ENCODE results near the gene DDC. TPM values are rescaled to one million over a fixed set of nuclear protein-coding genes. Genes with fewer than 3 reads are reported as not detected.

The DDC gene
- total RNA-seq, 2 experiments from 2014 or later = not detected

DNA sequence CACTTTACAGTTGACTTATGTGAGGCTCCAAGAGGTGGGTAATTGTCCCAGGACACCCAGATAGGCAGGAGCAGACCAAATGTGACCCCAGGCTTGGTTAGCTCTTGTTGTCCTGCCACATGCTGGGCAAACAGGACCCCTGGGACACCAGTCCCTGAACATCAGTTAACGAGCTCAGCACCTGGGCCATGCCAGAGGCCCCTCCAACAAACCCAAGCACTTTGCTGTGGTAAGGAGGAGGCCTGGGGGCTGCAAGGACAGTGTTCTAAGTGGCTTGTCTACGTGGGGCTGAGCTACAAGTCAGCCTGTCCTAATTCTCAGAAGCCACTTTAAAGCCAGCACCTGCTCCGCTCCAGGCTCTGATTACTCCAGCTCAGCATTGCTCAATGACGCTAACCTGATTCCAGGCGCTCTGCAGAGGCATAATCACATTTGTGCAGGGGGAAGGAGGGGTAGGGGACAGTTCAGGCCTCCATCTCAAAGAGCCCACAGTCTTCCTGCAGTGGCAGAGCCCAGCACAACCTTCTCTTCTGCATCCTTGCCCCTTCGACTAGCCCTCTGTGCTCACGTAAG lies 57.2 kb downstream of the DDC start:
- POLR2A ChIA-PET = no interaction called here
- Mint-ChIP-seq H3K27ac (no peak overlapping the region), H3K27me3 (peaks cover 9% of the 10 kb centered on the region), H3K4me1 (peaks cover 1% of the 10 kb centered on the region), H3K4me3 (no peak overlapping the region), H3K9me3 (no peaks in the 10 kb centered on the region), H3K36me3 (no peaks in the 10 kb centered on the region)
- ATAC-seq (ENCODE audit: low read depth) (no peak), DNase-seq (no peak)

DNA sequence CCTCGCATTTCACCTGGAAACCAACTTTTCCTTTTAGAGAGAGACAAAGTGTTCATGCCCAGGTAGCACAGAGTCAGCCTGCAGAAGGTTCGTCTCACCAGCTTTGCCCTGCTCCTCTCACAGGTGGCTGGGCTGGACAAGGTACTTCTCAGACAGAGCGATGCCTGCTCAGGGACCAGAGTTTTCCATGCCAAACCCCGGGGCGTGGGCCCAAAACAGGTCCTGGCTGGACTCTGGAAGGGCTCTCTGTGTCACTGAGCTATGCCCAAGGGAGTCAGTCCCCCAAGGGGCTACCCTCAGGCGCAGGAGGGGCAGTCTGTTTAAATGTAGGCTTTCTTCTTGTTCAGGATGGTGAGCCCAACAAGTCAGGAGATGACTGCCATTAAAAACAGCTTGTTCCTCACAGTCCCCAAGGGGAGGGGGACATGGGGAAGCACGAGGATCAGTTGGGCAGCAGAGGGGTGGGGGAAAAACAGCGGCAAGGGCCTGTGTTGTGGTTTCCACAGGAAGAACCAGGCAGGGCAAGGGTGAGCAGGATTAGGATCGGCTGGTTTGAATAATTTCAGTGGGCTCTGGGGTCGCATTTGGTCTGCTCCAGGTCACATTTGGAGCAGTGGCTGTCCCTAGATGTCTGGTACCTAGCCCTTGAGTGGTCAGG lies 59.5 kb downstream of the DDC start:
- H3K27ac Mint-ChIP-seq = no peak overlapping the region
- POLR2A ChIA-PET = no interaction called here
- no peak overlapping the region for H3K4me3 Mint-ChIP-seq
- peaks cover 9% of the 10 kb centered on the region for H3K27me3 Mint-ChIP-seq
- no peaks in the 10 kb centered on the region for H3K9me3 Mint-ChIP-seq
- DNase-seq (no peak), ATAC-seq (ENCODE audit: low read depth) (no peak)
- peaks cover 1% of the 10 kb centered on the region for H3K4me1 Mint-ChIP-seq
- H3K36me3 Mint-ChIP-seq = no peaks in the 10 kb centered on the region

DNA sequence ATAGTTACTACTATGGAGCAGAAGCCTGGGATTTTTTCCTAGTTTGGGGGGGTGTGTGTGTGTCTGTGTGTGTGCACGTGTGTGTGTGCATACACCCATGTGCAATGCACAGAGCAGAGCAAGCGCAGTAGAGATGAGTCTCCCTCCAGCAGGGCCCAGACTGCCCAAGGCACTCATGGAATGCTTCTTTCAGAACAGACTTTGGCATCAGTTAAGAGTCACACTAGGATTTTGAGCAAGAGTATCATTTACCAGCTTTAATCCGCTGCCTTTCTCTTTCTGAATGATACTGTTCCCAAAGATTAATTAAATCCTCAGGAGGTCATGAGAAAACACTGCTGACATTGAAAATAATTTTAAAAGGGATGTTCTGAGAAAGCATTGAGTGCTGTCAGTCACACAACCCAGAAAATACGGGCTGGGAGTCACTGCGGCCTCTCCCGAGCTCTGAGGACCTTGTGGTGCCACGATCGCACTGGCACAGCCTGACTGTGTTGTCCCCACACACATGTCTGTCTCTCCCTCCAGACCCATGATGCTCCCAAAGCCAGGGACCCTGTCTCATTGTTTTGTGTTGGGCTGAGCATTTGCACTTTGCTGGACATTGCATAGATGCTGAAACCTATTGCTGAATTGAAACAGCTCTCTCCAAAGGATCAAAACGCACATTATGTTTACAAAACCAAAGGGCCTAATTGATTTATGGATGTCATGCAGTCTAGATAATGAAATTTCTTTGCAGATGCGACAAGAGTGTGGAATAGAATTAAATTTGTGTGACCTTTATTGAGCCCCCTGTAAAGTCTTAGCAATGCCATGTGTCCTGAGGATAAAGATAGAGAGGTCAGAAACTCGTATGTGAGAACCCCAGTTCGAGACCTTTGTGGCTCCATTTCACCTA lies 60.3 kb downstream of the DDC start:
- Mint-ChIP-seq H3K4me3 (no peak overlapping the region), H3K4me1 (peaks cover 1% of the 10 kb centered on the region)

DNA sequence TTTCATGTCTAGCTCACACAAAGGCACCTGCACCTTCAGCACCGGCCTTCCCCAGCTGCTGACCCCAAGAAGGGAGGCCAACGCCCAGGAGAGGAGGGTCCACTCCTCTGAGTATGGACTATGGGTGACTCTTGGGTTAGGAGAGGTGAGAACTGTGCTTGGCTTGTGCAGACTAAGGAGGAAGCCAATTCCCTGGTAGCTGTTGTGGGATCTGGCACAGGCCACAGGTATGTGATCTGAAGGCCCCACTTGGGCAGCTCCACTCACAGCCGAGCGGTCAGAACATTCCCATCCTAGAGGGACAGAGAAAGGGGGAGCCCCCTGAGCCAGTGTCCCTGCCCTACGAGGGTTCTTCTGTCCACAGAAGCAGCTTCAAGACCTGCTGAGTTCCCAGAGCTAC lies 62.3 kb downstream of the DDC start:
- H3K9me3 Mint-ChIP-seq = no peaks in the 10 kb centered on the region
- no peaks in the 10 kb centered on the region for H3K36me3 Mint-ChIP-seq
- H3K4me1 Mint-ChIP-seq = peaks cover 1% of the 10 kb centered on the region
- H3K4me3 Mint-ChIP-seq = no peak overlapping the region
- DNase-seq (no peak), ATAC-seq (ENCODE audit: low read depth) (no peak)
- peaks cover 17% of the 10 kb centered on the region for H3K27me3 Mint-ChIP-seq
- no peak overlapping the region for H3K27ac Mint-ChIP-seq
- POLR2A ChIA-PET = no interaction called here

More for the DNA sequence above, 60.3 kb downstream of the DDC start:
- Mint-ChIP-seq H3K27ac (no peak overlapping the region), H3K27me3 (peaks cover 9% of the 10 kb centered on the region), H3K9me3 (no peaks in the 10 kb centered on the region), H3K36me3 (no peaks in the 10 kb centered on the region)
- no peak for ATAC-seq (ENCODE audit: low read depth)
- POLR2A ChIA-PET = no interaction called here
- DNase-seq = no peak

DNA sequence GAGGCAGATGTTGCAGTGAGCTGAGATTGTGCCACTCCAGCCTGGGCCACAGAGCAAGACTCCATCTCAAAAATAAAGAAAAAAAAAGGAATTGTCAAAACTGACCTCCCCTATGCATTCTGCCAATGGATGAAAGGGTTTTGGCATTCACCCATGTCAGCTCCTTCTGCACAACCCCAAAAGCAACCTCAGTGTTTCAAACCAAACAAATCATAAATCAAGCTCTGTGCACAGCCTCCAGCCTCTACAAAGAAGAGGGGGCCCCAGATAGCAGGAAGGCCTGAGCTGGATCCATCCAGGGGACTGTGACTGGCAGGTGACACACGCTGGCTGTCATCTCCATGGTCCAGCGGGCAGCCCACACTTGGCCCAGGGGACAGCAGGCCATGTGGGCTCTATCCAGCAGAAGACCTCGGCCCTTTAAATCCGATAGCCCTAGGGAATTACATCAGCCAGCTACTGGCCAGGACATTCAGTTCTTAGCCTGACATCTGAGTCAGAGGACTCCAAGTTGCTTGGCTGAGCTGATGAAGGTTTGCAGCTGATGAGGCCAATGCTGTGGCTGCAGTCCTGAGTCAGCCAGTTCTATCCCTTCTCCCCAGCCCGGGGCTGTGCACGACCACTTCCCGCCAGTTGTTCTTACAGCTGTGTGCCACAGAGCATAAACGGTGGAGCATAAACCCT lies 63.1 kb downstream of the DDC start:
- H3K4me3 Mint-ChIP-seq = no peak overlapping the region

DNA sequence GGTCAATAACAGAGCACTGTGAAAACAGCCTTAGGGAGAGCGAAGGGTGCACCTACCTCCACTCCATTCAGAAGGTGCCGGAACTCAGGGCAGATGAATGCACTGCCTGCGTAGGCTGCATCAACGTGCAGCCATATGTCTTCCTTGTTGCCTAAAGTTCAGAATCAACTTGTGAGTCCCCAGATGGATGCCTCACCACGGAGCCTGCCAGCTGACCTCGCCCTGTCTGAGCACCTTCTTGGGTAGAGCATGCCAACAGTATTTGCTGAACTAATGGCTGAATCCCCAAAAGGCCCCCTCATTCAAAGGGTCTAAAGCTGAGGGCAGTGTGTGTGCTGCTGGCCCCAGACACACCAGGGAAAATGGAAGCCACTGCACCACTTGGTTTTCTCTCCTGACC lies 66.1 kb downstream of the DDC start:
- Mint-ChIP-seq H3K27ac (no peak overlapping the region), H3K4me1 (no peaks in the 10 kb centered on the region), H3K9me3 (no peaks in the 10 kb centered on the region), H3K27me3 (peaks cover 29% of the 10 kb centered on the region), H3K4me3 (no peak overlapping the region), H3K36me3 (no peaks in the 10 kb centered on the region)
- DNase-seq (no peak), ATAC-seq (ENCODE audit: low read depth) (no peak)
- POLR2A ChIA-PET = no interaction called here

More for the DNA sequence above, 63.1 kb downstream of the DDC start:
- ATAC-seq (ENCODE audit: low read depth) (no peak), DNase-seq (no peak)
- Mint-ChIP-seq H3K9me3 (no peaks in the 10 kb centered on the region), H3K4me1 (peaks cover 1% of the 10 kb centered on the region), H3K27me3 (peaks cover 21% of the 10 kb centered on the region), H3K36me3 (no peaks in the 10 kb centered on the region), H3K27ac (no peak overlapping the region)
- POLR2A ChIA-PET = no interaction called here

DNA sequence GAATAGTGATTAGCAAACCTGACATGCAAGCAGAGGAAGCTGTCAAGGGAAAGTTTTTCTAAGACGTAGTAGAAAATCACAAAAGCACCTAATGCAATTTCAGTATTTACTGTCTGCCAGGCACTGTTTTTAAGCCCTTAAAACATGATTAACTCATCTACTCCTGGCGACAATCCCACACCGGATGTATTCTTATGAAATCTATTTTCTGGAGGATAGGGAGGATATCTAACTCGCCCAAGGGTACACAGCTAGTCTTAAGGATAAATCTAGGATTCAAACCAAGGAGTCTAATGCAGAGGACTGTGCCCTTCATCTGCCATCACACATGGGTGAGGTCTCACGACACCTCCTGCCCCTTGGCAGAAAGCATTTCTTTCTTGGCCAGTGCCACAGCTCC lies 67.2 kb downstream of the DDC start:
- H3K9me3 Mint-ChIP-seq = no peaks in the 10 kb centered on the region

DNA sequence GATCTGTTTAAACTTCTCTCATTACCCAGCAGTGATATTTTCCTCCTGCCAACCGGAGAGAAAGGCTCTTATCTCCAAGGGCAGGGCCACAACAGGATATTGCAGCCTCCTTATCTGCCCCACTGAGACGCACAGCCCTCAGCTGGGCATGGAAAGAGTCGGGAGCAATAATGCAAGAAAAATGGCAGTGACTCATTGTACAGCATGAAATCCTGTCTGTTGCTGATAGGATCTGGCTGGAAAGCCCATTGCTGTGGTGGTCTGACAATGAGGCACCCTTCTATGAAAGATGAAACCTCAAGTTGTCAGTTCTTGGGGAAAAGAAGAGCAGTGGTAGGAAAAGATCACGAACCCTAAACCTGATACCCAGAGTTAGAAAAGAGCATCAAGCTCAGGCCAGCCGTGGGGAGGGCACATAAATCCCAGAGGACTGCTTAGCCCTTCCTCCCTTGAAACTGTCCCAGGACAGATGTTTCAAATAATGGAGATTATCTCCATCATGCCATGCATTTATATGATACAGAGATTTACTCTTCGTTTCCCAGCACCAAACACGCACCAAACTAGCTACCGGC lies 68.0 kb downstream of the DDC start:
- no peaks in the 10 kb centered on the region for H3K9me3 Mint-ChIP-seq
- no peak for DNase-seq
- POLR2A ChIA-PET = no interaction called here
- H3K27me3 Mint-ChIP-seq = peaks cover 29% of the 10 kb centered on the region
- no peaks in the 10 kb centered on the region for H3K36me3 Mint-ChIP-seq
- no peaks in the 10 kb centered on the region for H3K4me1 Mint-ChIP-seq
- no peak overlapping the region for H3K4me3 Mint-ChIP-seq
- no peak for ATAC-seq (ENCODE audit: low read depth)
- no peak overlapping the region for H3K27ac Mint-ChIP-seq

More for the DNA sequence above, 67.2 kb downstream of the DDC start:
- Mint-ChIP-seq H3K36me3 (no peaks in the 10 kb centered on the region), H3K4me3 (no peak overlapping the region), H3K27ac (no peak overlapping the region), H3K4me1 (no peaks in the 10 kb centered on the region), H3K27me3 (peaks cover 29% of the 10 kb centered on the region)
- ATAC-seq (ENCODE audit: low read depth) (no peak), DNase-seq (no peak)
- POLR2A ChIA-PET = no interaction called here

DNA sequence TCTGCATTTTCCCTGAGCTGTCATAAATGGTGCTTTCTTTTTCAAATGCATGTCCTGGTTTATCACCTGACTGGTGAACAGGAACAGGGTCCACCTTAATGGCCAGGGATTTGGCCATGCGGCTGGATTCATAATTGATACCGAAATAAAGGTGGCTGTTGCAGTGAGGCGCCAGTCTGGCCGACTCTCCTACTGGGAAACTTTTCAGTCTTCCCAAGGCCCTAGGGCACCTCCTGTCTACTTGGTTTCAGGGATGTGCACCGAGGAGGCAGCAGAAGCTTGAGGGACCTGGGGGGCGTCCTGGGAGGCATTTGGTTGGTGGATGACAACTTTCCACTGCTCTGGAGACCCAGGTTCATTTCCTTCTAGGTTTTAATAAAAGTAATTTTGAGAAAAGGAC lies 68.6 kb downstream of the DDC start:
- Mint-ChIP-seq H3K27ac (no peak overlapping the region), H3K4me3 (no peak overlapping the region), H3K27me3 (peaks cover 29% of the 10 kb centered on the region), H3K4me1 (no peaks in the 10 kb centered on the region), H3K9me3 (no peaks in the 10 kb centered on the region), H3K36me3 (no peaks in the 10 kb centered on the region)
- DNase-seq (no peak), ATAC-seq (ENCODE audit: low read depth) (no peak)
- POLR2A ChIA-PET = no interaction called here

DNA sequence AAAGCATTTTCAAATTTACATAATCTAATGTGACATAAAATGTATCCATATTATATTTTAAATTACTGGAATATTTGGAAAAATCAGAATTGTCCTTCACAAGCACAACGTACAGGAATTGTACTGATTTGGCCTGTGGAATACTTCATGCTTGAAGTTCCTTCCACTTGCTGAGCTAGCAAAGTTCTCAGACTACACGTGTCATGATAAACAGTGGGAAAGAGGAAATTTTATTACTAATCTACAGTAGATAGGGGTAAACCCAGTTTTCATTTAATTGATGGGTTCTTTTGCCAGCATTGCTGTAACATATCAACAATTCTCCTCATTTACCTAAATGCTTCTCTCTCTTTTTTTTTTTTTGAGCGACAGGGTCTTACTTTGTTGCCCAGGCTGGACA lies 69.5 kb downstream of the DDC start:
- POLR2A ChIA-PET = no interaction called here
- DNase-seq = no peak
- H3K36me3 Mint-ChIP-seq = no peaks in the 10 kb centered on the region
- ATAC-seq (ENCODE audit: low read depth) = no peak
- H3K27me3 Mint-ChIP-seq = peaks cover 27% of the 10 kb centered on the region
- no peaks in the 10 kb centered on the region for H3K4me1 Mint-ChIP-seq
- no peaks in the 10 kb centered on the region for H3K9me3 Mint-ChIP-seq
- no peak overlapping the region for H3K27ac Mint-ChIP-seq
- no peak overlapping the region for H3K4me3 Mint-ChIP-seq

DNA sequence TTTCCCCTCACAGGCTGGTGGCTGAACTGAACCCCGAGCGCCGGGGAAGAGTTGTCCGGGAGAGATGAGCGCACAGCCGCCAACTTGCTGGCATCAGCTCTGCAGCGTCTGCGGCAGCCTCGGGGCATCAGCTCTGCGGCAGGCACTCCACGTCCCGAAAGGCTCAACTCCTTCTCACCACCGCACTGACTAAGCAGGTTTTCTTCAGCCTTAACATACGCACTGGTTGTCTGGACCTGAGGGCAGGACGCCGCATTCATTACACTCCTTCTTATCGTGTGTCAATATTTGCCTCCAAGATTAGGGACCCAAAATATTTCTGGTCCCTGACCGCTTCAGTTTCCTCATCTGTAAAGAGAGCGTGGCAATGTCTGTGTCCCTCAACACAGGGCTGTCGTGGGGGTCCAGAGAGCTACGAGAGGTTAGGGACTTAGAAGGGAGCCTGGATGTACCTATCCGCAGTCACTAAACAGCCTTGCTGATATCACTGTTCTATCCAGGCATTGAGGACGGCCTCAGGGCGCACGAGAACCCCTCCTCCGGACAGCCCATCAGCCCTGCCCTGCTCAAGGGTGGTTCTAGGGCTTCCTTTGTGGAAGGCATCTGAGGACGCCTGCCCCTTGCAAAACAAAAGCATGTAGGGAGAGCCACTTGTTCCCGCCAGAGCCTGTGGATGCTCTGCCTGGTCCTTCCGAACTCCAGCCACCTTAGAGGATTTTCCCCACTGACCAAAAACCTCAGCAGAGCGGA lies 72.3 kb downstream of the DDC start:
- POLR2A ChIA-PET = no interaction called here
- H3K27me3 Mint-ChIP-seq = peaks cover 32% of the 10 kb centered on the region
- no peaks in the 10 kb centered on the region for H3K4me1 Mint-ChIP-seq
- H3K9me3 Mint-ChIP-seq = no peaks in the 10 kb centered on the region
- ATAC-seq (ENCODE audit: low read depth) = no peak
- H3K27ac Mint-ChIP-seq = no peak overlapping the region
- H3K36me3 Mint-ChIP-seq = no peaks in the 10 kb centered on the region
- DNase-seq = no peak
- H3K4me3 Mint-ChIP-seq = no peak overlapping the region

DNA sequence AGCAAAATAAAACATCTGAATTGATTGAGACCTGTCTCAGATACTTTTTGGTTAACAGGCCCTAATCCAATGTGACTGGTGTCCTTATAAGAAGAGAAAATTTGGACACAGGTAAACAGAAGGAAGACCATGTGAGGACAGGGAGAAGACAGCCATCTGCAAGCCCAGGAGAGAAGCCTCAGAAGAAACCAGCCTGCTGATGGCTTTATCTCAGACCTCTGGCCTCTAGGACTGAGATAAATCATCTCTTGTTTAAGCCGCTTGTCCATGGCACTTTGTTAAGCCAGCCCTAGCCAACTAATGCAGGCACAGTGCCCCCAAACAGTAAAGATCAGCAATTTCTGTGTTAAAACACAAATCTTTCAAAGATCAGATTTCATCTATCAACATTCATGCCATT lies 73.3 kb downstream of the DDC start:
- POLR2A ChIA-PET = no interaction called here
- no peak overlapping the region for H3K27ac Mint-ChIP-seq
- no peaks in the 10 kb centered on the region for H3K9me3 Mint-ChIP-seq
- H3K4me3 Mint-ChIP-seq = no peak overlapping the region
- H3K36me3 Mint-ChIP-seq = no peaks in the 10 kb centered on the region
- peaks cover 24% of the 10 kb centered on the region for H3K27me3 Mint-ChIP-seq
- DNase-seq (no peak), ATAC-seq (ENCODE audit: low read depth) (no peak)
- H3K4me1 Mint-ChIP-seq = no peaks in the 10 kb centered on the region

DNA sequence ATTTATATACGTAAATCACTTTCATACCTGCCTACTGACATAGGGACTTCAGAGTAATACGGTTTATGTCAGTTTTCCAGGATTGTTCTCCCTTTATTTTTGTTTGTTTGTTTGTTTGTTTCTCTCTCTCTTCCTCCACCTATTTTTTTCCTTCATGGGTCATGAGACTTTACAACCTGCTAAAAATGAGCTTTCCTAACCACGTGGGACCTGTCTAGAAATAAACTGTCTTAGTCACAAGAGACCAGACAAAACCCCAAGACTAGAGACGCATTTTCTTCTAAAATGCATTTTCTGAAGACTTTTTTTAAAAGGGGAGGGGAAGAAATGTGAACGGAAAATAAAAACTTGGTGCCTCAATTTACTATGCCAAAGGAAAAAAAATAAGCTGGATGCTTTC lies 74.0 kb downstream of the DDC start:
- POLR2A ChIA-PET = no interaction called here
- no peak for ATAC-seq (ENCODE audit: low read depth)
- no peak overlapping the region for H3K4me3 Mint-ChIP-seq
- peaks cover 27% of the 10 kb centered on the region for H3K27me3 Mint-ChIP-seq
- no peak for DNase-seq
- H3K27ac Mint-ChIP-seq = no peak overlapping the region
- H3K9me3 Mint-ChIP-seq = no peaks in the 10 kb centered on the region
- no peaks in the 10 kb centered on the region for H3K36me3 Mint-ChIP-seq
- no peaks in the 10 kb centered on the region for H3K4me1 Mint-ChIP-seq

Data from activated naive CD8-positive, alpha-beta T cell treated with anti-CD3 and anti-CD28 coated beads, Interleukin-2, amount 10 ng/mL, durations not matched to agents 7 days and 5 days (primary cell).